Chondrocyte (in vitro differentiated cells): ENCODE results near the gene SLC25A21. TPM values are rescaled to one million over a fixed set of nuclear protein-coding genes. Genes with fewer than 3 reads are reported as not detected.

Experiments
- DNase-seq: peaks from one replicate; pipeline ENCODE4 v3.0.0; 2021; ENCODE audit warnings: mixed read lengths, low spot score
- H3K27ac Mint-ChIP-seq: one replicate; pipeline ENCODE4 v1.8.0; 2021; ENCODE audit warnings: mild to moderate bottlenecking, moderate library complexity, mixed read lengths; ENCODE audit not compliant: unreplicated experiment
- H3K27me3 Mint-ChIP-seq: 2 replicates; pipeline ENCODE4 v1.8.0; 2021; ENCODE audit warnings: low read depth, mixed read lengths
- H3K36me3 Mint-ChIP-seq: 2 replicates; pipeline ENCODE4 v1.8.0; 2021; ENCODE audit warnings: low read depth, mixed read lengths
- H3K4me1 Mint-ChIP-seq: 2 replicates; pipeline ENCODE4 v1.8.0; 2021; ENCODE audit warnings: low read depth, mild to moderate bottlenecking, mixed read lengths
- H3K4me3 Mint-ChIP-seq: one replicate; pipeline ENCODE4 v1.8.0; 2021; ENCODE audit warnings: mild to moderate bottlenecking, moderate library complexity, mixed read lengths; ENCODE audit not compliant: unreplicated experiment
- H3K9me3 Mint-ChIP-seq: 2 replicates; pipeline ENCODE4 v1.8.0; 2021; ENCODE audit warnings: low read depth, mixed read lengths
- CTCF ChIP-seq: fragments of 200-600 bp; sonication (generic); IDR thresholded peaks from 2 replicates; pipeline ENCODE4 v1.5.0; 2021; ENCODE audit warnings: antibody characterized with exemption, mild to moderate bottlenecking, moderate library complexity
- total RNA-seq: library from RNA; stranded (reverse); gene quantifications from 3 replicates; pipeline ENCODE4 v1.2.1, GENCODE V29; 2021

Gene SLC25A21
- total RNA-seq, 1 donor from 2014 or later: 0.22 TPM

GRCh38 chr14:36653962-36654793, 518.2 kb downstream of the SLC25A21 start:
- Mint-ChIP-seq H3K4me1 (peaks cover 22% of the 10 kb centered on the region), H3K4me3 (no peak overlapping the region), H3K27me3 (peaks cover 90% of the 10 kb centered on the region), H3K9me3 (peaks cover 4% of the 10 kb centered on the region), H3K36me3 (peaks cover 4% of the 10 kb centered on the region), H3K27ac (no peak overlapping the region)
- TF ChIP-seq CTCF: no peak
- DNase-seq: no peak

GRCh38 chr14:36653413-36653812, 519.0 kb downstream of the SLC25A21 start:
- peaks cover 4% of the 10 kb centered on the region for H3K36me3 Mint-ChIP-seq
- H3K27ac Mint-ChIP-seq: no peak overlapping the region
- H3K4me3 Mint-ChIP-seq: no peak overlapping the region
- H3K9me3 Mint-ChIP-seq: peaks cover 4% of the 10 kb centered on the region
- no peak for DNase-seq
- H3K4me1 Mint-ChIP-seq: peaks cover 19% of the 10 kb centered on the region
- H3K27me3 Mint-ChIP-seq: peaks cover 89% of the 10 kb centered on the region
- no peak for TF ChIP-seq CTCF

GRCh38 chr14:36652542-36653201, 519.7 kb downstream of the SLC25A21 start:
- H3K36me3 Mint-ChIP-seq: peaks cover 4% of the 10 kb centered on the region
- peaks cover 90% of the 10 kb centered on the region for H3K27me3 Mint-ChIP-seq
- no peak for DNase-seq
- no peak for TF ChIP-seq CTCF
- no peak overlapping the region for H3K4me3 Mint-ChIP-seq
- no peak overlapping the region for H3K27ac Mint-ChIP-seq
- peaks cover 4% of the 10 kb centered on the region for H3K9me3 Mint-ChIP-seq
- H3K4me1 Mint-ChIP-seq: peaks cover 26% of the 10 kb centered on the region

GRCh38 chr14:36649872-36650650, 522.3 kb downstream of the SLC25A21 start:
- Mint-ChIP-seq H3K27me3 (peaks cover 82% of the 10 kb centered on the region), H3K4me3 (no peak overlapping the region), H3K9me3 (no peaks in the 10 kb centered on the region), H3K4me1 (peaks cover 15% of the 10 kb centered on the region), H3K27ac (no peak overlapping the region), H3K36me3 (no peaks in the 10 kb centered on the region)
- no peak for DNase-seq
- TF ChIP-seq CTCF: no peak
